ENCODE data around the gene SLC38A10.

DNA sequence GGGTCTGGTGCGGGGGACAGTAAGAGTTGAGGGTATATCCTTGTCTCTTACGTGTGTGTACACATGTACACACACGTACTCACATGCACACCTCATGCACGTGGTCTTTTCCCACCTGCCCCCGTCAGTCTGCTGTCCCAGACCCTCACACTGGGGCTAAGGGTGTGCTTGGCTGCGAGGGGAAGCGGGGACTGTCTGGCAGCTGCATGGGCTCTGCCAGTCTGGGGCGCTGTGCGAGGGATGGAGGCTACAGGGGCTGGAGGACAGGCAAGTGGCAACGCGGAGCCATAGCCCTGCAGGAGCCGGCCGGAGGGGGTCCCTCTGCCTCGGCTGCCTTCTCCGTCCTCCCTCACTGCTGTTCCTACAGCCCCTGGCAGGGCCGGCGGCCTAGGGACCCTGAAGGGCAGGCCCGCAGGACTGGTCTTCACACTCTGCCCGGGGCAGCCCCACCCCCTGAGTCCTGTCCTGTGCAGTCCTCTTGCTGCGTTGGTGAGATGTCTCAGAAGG lies 20.8 kb upstream of the SLC38A10 start:
- TF ChIP-seq, protein P1, sequence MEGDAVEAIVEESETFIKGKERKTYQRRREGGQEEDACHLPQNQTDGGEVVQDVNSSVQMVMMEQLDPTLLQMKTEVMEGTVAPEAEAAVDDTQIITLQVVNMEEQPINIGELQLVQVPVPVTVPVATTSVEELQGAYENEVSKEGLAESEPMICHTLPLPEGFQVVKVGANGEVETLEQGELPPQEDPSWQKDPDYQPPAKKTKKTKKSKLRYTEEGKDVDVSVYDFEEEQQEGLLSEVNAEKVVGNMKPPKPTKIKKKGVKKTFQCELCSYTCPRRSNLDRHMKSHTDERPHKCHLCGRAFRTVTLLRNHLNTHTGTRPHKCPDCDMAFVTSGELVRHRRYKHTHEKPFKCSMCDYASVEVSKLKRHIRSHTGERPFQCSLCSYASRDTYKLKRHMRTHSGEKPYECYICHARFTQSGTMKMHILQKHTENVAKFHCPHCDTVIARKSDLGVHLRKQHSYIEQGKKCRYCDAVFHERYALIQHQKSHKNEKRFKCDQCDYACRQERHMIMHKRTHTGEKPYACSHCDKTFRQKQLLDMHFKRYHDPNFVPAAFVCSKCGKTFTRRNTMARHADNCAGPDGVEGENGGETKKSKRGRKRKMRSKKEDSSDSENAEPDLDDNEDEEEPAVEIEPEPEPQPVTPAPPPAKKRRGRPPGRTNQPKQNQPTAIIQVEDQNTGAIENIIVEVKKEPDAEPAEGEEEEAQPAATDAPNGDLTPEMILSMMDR (IDR thresholded peaks at IDR 0.05; ENCODE audit: low read depth, low read length, poor library complexity, severe bottlenecking) = no peak
- TF ChIP-seq EZH2phosphoT487 (IDR thresholded peaks at IDR 0.05; ENCODE audit: borderline replicate concordance, low read length) = no peak
